Ovary (tissue), 9 donors: ENCODE results near the gene STRA6. TPM values are rescaled to one million over a fixed set of nuclear protein-coding genes. Genes with fewer than 3 reads are reported as not detected.

Experiments
- DNase-seq, 5 donors: peaks; one replicate each; pipeline ENCODE4 v3.0.0-alpha.2; 2019 to 2020
- H3K27ac ChIP-seq, 2 donors: fragments of 200-600 bp; one replicate each; pipeline versions ENCODE4 v1.5.1 to v1.8.0; 2019 to 2022
- H3K27me3 ChIP-seq: fragments of 200-600 bp; one replicate; pipeline ENCODE4 v1.8.0; 2022
- H3K36me3 ChIP-seq: fragments of 200-600 bp; sonication (generic); one replicate; pipeline ENCODE4 v1.5.1; 2019
- H3K4me1 ChIP-seq: one replicate; pipeline ENCODE4 v1.8.1; 2013; ENCODE audit warnings: mild to moderate bottlenecking, moderate library complexity; ENCODE audit not compliant: insufficient read depth
- H3K4me3 ChIP-seq: fragments of 200-600 bp; sonication (generic); one replicate; pipeline ENCODE4 v1.5.1; 2017
- H3K9me3 ChIP-seq, 2 donors: fragments of 200-600 bp in 1 of 2; sonication (generic) in 1 of 2; one replicate each; pipeline versions ENCODE4 v1.5.1 to v1.8.1; 2013 to 2019; ENCODE audit warnings: mild to moderate bottlenecking in 1 of 2, moderate library complexity in 1 of 2
- EP300 ChIP-seq: sonication (generic); formaldehyde crosslinking; IDR thresholded peaks from one replicate; pipeline ENCODE4 v1.6.1; 2017; ENCODE audit warnings: antibody characterized with exemption
- POLR2A ChIP-seq: fragments of 450-650 bp; IDR thresholded peaks from one replicate; pipeline ENCODE4 v1.6.1; 2017; ENCODE audit warnings: antibody characterized with exemption, mild to moderate bottlenecking, moderate library complexity
- WGBS, 3 donors: extraction: QIAGEN DNeasy Blood & Tissue Kit in 1 of 3; methylation state at CpG; one replicate each; pipeline versions ENCODE4 v1.1.5 to v1.1.7; 2013 to 2017; 5-methylcytosine and 5-hydroxymethylcytosine counted together
- intact Hi-C, 4 donors: fragments of 100-400 bp; cut with DNase I; formaldehyde crosslinking; loops; one replicate each; pipeline versions ENCODE4 v1.11.0 to v1.15.1; 2022 to 2023
- polyA plus RNA-seq, 2 donors: library from polyadenylated mRNA; stranded (reverse); fragments of 200-250 nt in 1 of 2; fragments of 350-450 nt in 1 of 2; fragmentation: Illumina TruSeq in 1 of 2; extraction: RNeasy Lipid Tissue Mini Kit (QIAGEN cat#74804) in 1 of 2; gene quantifications; one replicate each; pipeline ENCODE4 v1.2.3, GENCODE V29; 2013 to 2014
- total RNA-seq, 7 donors: library from RNA; depleted of rRNA in 2 of 7; stranded (reverse); fragments of >200 nt in 2 of 7; fragmentation: NEBNext Ultra II Directional in 3 of 7; extraction: Animal tissue kit (Norgen Biotek cat#: 25700) in 3 of 7; gene quantifications; one replicate each; pipeline versions ENCODE4 v1.1.0 to v1.2.4, GENCODE V29; 2016 to 2023
- TF ChIP-seq, protein P1 (sequence below), 3 donors: fragments of 450-650 bp in 2 of 3; fragments of 200-600 bp in 1 of 3; IDR thresholded peaks; one replicate each; pipeline versions ENCODE4 v1.5.1 to v1.8.0; 2016 to 2022; ENCODE audit warnings: antibody characterized with exemption in 3 of 3, mild to moderate bottlenecking in 1 of 3
- donor health status: DM: no; HTN: no; CAD: no; lungs with moderate emphysema.
- donor health status: DM: no; HTN: no; CAD: no.
- donor health status: Bipolar disorder and iron deficiency.
- donor health status: DM: yes; HTN: yes; CAD: no.
- donor health status: DM: no; HTN: no; CAD: no.
- donor health status: DM: yes; HTN: yes; CAD: no.

STRA6 gene
- total and polyA plus RNA-seq, 9 donors = 0.20 to 2.8 (median 0.69) TPM

- H3K27ac ChIP-seq = no peak overlapping the region
- intact Hi-C loops = loop anchor here in 2 of 4 donors (5.0 kb wide), 2 partner anchors 40 to 85 kb away; partner anchors contain the start of gene ISLR (in 1 of the 2)
- DNase-seq = no peak
- H3K36me3 ChIP-seq = no peaks in the 10 kb centered on the region
- H3K4me1 ChIP-seq = peaks cover 11% of the 10 kb centered on the region
- H3K4me3 ChIP-seq = no peak overlapping the region
- 59 to 63% (median 62%) methylated on average over 20 of the region's 20 CpGs for WGBS, 3 donors
- H3K27me3 ChIP-seq = peaks cover 4% of the 10 kb centered on the region
- H3K9me3 ChIP-seq = peaks cover 0 to 7% of the 10 kb centered on the region in 2 donors
- TF ChIP-seq POLR2A (no peak), EP300 (no peak)
- TF ChIP-seq, protein P1, sequence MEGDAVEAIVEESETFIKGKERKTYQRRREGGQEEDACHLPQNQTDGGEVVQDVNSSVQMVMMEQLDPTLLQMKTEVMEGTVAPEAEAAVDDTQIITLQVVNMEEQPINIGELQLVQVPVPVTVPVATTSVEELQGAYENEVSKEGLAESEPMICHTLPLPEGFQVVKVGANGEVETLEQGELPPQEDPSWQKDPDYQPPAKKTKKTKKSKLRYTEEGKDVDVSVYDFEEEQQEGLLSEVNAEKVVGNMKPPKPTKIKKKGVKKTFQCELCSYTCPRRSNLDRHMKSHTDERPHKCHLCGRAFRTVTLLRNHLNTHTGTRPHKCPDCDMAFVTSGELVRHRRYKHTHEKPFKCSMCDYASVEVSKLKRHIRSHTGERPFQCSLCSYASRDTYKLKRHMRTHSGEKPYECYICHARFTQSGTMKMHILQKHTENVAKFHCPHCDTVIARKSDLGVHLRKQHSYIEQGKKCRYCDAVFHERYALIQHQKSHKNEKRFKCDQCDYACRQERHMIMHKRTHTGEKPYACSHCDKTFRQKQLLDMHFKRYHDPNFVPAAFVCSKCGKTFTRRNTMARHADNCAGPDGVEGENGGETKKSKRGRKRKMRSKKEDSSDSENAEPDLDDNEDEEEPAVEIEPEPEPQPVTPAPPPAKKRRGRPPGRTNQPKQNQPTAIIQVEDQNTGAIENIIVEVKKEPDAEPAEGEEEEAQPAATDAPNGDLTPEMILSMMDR (IDR thresholded peaks at IDR 0.05) = no peak
Observed at GRCh38 chr15:74131628-74132413, 70.8 kb downstream of the STRA6 start.

DNA sequence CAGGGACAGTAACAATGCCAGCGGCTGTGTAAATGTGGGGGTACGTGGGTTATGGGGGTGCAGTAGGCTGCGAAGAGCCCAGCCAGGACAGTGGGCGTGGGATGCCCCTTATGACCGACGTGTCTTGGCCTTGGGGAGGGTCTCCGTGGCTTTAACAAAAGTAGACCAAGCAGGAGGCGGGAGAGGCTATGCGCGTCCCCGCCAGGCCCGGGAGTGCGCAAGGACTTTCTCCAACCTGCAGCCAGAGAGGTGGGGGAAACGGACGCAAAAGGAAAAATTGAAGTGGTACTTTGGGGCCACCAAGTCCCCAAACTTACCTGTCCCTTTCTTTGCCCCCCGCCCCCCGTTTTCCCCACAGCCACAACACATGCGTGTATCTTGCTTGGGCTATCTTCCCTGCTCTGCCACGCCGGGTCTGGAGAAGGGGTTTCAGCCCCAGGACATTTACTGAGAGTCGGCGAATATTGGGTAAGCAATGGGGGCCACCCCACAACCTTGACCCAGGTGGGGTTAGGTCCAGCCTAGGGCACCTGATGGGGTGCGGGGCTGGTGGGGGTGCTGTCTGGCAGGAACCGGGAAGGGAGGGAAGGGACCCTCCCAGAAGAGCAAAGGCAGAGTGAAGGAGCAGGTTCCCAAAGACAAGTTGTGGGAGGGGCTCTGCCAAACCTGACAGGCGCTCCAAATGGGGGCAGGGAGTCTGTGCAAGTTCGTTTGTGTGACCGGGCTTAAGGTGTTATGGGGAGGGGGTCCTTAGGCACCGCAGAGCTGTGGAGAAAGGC lies 71.5 kb downstream of the STRA6 start:
- Histone ChIP-seq H3K27ac (no peak overlapping the region), H3K4me1 (peaks cover 11% of the 10 kb centered on the region), H3K36me3 (no peaks in the 10 kb centered on the region), H3K4me3 (no peak overlapping the region), H3K27me3 (peaks cover 4% of the 10 kb centered on the region), H3K9me3 (peaks cover 0 to 7% of the 10 kb centered on the region in 2 donors)
- TF ChIP-seq, protein P1 (IDR thresholded peaks at IDR 0.05) = no peak
- TF ChIP-seq EP300 = no peak
- TF ChIP-seq POLR2A = no peak
- intact Hi-C loops = loop anchor here in 2 of 4 donors (5.0 kb wide), 2 partner anchors 41 to 86 kb away; partner anchors contain the start of gene ISLR (in 1 of the 2)
- no peak for DNase-seq
- WGBS, 3 donors = 14 to 23% (median 15%) methylated on average over 28 of the region's 28 CpGs

DNA sequence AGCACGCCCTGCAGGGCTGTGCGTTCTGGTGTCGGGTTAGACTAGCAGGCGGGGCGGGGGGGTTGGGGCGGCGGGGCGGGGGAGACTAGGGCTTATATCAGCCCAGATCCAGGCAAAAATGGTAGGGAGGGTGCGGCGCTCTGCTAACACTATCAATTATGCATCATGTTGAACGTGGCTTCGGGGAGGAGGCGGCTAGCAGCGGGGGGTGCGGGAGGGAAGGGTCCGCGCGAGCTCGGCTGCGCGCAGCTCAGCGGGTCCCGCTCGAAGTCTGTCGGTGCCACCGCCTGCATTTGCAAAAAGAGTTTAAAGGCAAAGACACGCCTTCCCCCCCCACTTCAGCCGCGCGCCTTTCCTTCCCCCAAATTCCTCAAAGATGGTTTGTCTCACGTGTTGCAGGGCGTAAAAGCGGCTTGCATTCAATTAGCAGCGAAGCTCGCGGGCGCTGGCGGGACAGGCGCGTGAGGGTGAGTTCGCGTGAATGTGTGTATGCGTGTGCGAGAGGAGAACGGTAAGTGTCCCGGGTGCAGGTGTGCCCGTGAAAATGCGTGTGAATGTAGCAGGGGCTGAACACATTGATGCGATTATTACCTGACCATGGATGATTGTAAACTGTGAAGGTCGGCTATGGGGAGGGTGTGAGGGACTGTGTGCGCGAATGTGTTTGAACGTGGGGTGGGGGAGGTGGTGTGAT lies 72.3 kb downstream of the STRA6 start, which contains the start of gene ISLR2:
Gene ISLR2 (plus strand): TSS at position 432 of the 694 bp plus-strand sequence. CDS start 2,169 bp downstream, outside the sequence.
- H3K27ac ChIP-seq = no peak within 1 kb of the TSS
- WGBS, 3 donors = 1 to 2% (median 1%) methylated on average over 51 to 53 of the region's 53 CpGs
- peak in 2 of 5 donors; percentile 30 to 41 for DNase-seq
- peaks cover 0 to 7% of the 10 kb centered on the region in 2 donors for H3K9me3 ChIP-seq
- no peaks in the 10 kb centered on the region for H3K36me3 ChIP-seq
- TF ChIP-seq EP300 (no peak), POLR2A (no peak)
- TF ChIP-seq, protein P1 (IDR thresholded peaks at IDR 0.05) = no peak
- H3K4me1 ChIP-seq = peaks cover 8% of the 10 kb centered on the region
- H3K4me3 ChIP-seq = no peak within 1 kb of the TSS
- H3K27me3 ChIP-seq = peaks cover 4% of the 10 kb centered on the region
- intact Hi-C loops = loop anchor here in 2 of 4 donors (5.0 kb wide), 2 partner anchors 42 to 87 kb away; partner anchors contain the start of gene ISLR (in 1 of the 2)
